ENCODE results near the gene SUN1. TPM values are rescaled to one million over a fixed set of nuclear protein-coding genes. Genes with fewer than 3 reads are reported as not detected.
A peak's percentile ranks its signal among the peaks of the same experiment; 100 is the strongest.

The SUN1 gene
- total RNA-seq, 1 donor from 2014 or later: 121 TPM

GRCh38 chr7:805261-805660, 27.0 kb upstream of the SUN1 start:
- no peaks in the 10 kb centered on the region for H3K9me3 Mint-ChIP-seq

GRCh38 chr7:815284-816216, 16.7 kb upstream of the SUN1 start:
- Mint-ChIP-seq H3K4me1 (ENCODE audit: unreplicated experiment) (peaks cover 35% of the 10 kb centered on the region), H3K36me3 (peaks cover 10% of the 10 kb centered on the region), H3K9me3 (peaks cover 5% of the 10 kb centered on the region), H3K27me3 (no peaks in the 10 kb centered on the region), H3K4me3 (peak overlapping the region; percentile 93), H3K27ac (peak overlapping the region; percentile 92)
- TF ChIP-seq, protein P1, sequence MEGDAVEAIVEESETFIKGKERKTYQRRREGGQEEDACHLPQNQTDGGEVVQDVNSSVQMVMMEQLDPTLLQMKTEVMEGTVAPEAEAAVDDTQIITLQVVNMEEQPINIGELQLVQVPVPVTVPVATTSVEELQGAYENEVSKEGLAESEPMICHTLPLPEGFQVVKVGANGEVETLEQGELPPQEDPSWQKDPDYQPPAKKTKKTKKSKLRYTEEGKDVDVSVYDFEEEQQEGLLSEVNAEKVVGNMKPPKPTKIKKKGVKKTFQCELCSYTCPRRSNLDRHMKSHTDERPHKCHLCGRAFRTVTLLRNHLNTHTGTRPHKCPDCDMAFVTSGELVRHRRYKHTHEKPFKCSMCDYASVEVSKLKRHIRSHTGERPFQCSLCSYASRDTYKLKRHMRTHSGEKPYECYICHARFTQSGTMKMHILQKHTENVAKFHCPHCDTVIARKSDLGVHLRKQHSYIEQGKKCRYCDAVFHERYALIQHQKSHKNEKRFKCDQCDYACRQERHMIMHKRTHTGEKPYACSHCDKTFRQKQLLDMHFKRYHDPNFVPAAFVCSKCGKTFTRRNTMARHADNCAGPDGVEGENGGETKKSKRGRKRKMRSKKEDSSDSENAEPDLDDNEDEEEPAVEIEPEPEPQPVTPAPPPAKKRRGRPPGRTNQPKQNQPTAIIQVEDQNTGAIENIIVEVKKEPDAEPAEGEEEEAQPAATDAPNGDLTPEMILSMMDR (conservative IDR thresholded peaks at IDR 0.05): no peak
- DNase-seq (ENCODE audit: extremely low spot score, unreplicated experiment): peak; percentile 82

More at GRCh38 chr7:805261-805660, 27.0 kb upstream of the SUN1 start:
- H3K36me3 Mint-ChIP-seq: peaks cover 7% of the 10 kb centered on the region
- no peaks in the 10 kb centered on the region for H3K27me3 Mint-ChIP-seq
- H3K27ac Mint-ChIP-seq: no peak overlapping the region
- no peaks in the 10 kb centered on the region for H3K4me1 Mint-ChIP-seq (ENCODE audit: unreplicated experiment)
- TF ChIP-seq, protein P1 (conservative IDR thresholded peaks at IDR 0.05): no peak
- DNase-seq (ENCODE audit: extremely low spot score, unreplicated experiment): no peak
- H3K4me3 Mint-ChIP-seq: no peak overlapping the region

DNA sequence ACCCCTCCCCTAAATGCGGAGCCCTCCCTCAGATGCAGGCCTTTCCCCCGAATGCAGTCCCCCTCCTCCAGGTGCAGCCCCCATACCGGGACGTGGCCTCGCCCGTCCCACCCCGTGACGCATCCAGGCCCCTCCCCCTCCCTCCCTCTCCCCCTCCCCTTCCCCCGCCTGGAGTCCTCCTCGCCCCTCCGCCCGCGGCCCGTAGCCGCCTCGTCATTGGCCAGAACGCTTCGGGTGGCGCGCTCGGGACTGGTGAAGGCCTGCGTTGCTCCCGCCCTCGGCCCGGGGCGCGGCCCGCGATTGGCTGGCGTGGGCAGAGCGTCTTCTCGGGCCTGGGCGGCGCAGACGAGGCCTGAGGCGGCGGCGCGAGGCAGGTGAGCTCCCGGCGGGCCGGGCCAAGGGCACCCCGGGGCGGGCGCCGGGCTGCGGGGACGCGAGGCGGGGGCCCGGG, 16.0 kb upstream of the SUN1 start:
- DNase-seq (ENCODE audit: extremely low spot score, unreplicated experiment): peak; percentile 99
- Mint-ChIP-seq H3K27me3 (no peaks in the 10 kb centered on the region), H3K36me3 (peaks cover 14% of the 10 kb centered on the region), H3K9me3 (peaks cover 5% of the 10 kb centered on the region), H3K27ac (no peak overlapping the region), H3K4me1 (ENCODE audit: unreplicated experiment) (peaks cover 41% of the 10 kb centered on the region), H3K4me3 (peak overlapping the region; percentile 93)
- TF ChIP-seq, protein P1 (conservative IDR thresholded peaks at IDR 0.05): no peak

GRCh38 chr7:816751-817671, 15.3 kb upstream of the SUN1 start:
- Mint-ChIP-seq H3K36me3 (peaks cover 14% of the 10 kb centered on the region), H3K27ac (peak overlapping the region; percentile 98), H3K4me1 (ENCODE audit: unreplicated experiment) (peaks cover 48% of the 10 kb centered on the region), H3K4me3 (peak overlapping the region; percentile 95), H3K27me3 (no peaks in the 10 kb centered on the region), H3K9me3 (peaks cover 5% of the 10 kb centered on the region)
- TF ChIP-seq, protein P1 (conservative IDR thresholded peaks at IDR 0.05): no peak
- DNase-seq (ENCODE audit: extremely low spot score, unreplicated experiment): no peak

GRCh38 chr7:818031-818699, 14.1 kb upstream of the SUN1 start:
- H3K27me3 Mint-ChIP-seq: no peaks in the 10 kb centered on the region
- peaks cover 49% of the 10 kb centered on the region for H3K4me1 Mint-ChIP-seq (ENCODE audit: unreplicated experiment)
- peak overlapping the region; percentile 98 for H3K27ac Mint-ChIP-seq
- TF ChIP-seq, protein P1 (conservative IDR thresholded peaks at IDR 0.05): peak; percentile 65
- peak overlapping the region; percentile 95 for H3K4me3 Mint-ChIP-seq
- no peak for DNase-seq (ENCODE audit: extremely low spot score, unreplicated experiment)
- peaks cover 5% of the 10 kb centered on the region for H3K9me3 Mint-ChIP-seq
- peaks cover 16% of the 10 kb centered on the region for H3K36me3 Mint-ChIP-seq
